ENCODE results near the gene CASP10. TPM values are rescaled to one million over a fixed set of nuclear protein-coding genes. Genes with fewer than 3 reads are reported as not detected.

The CASP10 gene
- total and polyA plus RNA-seq, 2 of the 13 experiments (the other 11 are each of a cell fraction or from before 2014, with no cell fraction given): 22.2 to 23.8 TPM

GRCh38 chr2:201233192-201233811, 50.4 kb downstream of the CASP10 start (continued):
- TF ChIP-seq, protein P1, sequence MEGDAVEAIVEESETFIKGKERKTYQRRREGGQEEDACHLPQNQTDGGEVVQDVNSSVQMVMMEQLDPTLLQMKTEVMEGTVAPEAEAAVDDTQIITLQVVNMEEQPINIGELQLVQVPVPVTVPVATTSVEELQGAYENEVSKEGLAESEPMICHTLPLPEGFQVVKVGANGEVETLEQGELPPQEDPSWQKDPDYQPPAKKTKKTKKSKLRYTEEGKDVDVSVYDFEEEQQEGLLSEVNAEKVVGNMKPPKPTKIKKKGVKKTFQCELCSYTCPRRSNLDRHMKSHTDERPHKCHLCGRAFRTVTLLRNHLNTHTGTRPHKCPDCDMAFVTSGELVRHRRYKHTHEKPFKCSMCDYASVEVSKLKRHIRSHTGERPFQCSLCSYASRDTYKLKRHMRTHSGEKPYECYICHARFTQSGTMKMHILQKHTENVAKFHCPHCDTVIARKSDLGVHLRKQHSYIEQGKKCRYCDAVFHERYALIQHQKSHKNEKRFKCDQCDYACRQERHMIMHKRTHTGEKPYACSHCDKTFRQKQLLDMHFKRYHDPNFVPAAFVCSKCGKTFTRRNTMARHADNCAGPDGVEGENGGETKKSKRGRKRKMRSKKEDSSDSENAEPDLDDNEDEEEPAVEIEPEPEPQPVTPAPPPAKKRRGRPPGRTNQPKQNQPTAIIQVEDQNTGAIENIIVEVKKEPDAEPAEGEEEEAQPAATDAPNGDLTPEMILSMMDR (CRISPR knock-in tag; IDR thresholded peaks at IDR 0.05): no peak; the same call in 1 of the 2 replicates
- TF ChIP-seq KDM6A (CRISPR knock-in tag; IDR thresholded peaks at IDR 0.05; ENCODE audit: low read depth): no peak
- peak; percentile 47; the same call in 1 of the 2 replicates for TF ChIP-seq RXRB (CRISPR knock-in tag; IDR thresholded peaks at IDR 0.05; ENCODE audit: borderline replicate concordance)
- TF ChIP-seq, protein P2, sequence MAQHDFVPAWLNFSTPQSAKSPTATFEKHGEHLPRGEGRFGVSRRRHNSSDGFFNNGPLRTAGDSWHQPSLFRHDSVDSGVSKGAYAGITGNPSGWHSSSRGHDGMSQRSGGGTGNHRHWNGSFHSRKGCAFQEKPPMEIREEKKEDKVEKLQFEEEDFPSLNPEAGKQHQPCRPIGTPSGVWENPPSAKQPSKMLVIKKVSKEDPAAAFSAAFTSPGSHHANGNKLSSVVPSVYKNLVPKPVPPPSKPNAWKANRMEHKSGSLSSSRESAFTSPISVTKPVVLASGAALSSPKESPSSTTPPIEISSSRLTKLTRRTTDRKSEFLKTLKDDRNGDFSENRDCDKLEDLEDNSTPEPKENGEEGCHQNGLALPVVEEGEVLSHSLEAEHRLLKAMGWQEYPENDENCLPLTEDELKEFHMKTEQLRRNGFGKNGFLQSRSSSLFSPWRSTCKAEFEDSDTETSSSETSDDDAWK (CRISPR knock-in tag; IDR thresholded peaks at IDR 0.05): no peak
- TF ChIP-seq, protein P3, sequence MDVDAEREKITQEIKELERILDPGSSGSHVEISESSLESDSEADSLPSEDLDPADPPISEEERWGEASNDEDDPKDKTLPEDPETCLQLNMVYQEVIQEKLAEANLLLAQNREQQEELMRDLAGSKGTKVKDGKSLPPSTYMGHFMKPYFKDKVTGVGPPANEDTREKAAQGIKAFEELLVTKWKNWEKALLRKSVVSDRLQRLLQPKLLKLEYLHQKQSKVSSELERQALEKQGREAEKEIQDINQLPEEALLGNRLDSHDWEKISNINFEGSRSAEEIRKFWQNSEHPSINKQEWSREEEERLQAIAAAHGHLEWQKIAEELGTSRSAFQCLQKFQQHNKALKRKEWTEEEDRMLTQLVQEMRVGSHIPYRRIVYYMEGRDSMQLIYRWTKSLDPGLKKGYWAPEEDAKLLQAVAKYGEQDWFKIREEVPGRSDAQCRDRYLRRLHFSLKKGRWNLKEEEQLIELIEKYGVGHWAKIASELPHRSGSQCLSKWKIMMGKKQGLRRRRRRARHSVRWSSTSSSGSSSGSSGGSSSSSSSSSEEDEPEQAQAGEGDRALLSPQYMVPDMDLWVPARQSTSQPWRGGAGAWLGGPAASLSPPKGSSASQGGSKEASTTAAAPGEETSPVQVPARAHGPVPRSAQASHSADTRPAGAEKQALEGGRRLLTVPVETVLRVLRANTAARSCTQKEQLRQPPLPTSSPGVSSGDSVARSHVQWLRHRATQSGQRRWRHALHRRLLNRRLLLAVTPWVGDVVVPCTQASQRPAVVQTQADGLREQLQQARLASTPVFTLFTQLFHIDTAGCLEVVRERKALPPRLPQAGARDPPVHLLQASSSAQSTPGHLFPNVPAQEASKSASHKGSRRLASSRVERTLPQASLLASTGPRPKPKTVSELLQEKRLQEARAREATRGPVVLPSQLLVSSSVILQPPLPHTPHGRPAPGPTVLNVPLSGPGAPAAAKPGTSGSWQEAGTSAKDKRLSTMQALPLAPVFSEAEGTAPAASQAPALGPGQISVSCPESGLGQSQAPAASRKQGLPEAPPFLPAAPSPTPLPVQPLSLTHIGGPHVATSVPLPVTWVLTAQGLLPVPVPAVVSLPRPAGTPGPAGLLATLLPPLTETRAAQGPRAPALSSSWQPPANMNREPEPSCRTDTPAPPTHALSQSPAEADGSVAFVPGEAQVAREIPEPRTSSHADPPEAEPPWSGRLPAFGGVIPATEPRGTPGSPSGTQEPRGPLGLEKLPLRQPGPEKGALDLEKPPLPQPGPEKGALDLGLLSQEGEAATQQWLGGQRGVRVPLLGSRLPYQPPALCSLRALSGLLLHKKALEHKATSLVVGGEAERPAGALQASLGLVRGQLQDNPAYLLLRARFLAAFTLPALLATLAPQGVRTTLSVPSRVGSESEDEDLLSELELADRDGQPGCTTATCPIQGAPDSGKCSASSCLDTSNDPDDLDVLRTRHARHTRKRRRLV (CRISPR knock-in tag; IDR thresholded peaks at IDR 0.05): no peak; the same call in 1 of the 2 replicates
- no peak for TF ChIP-seq ZNF326 (CRISPR knock-in tag; IDR thresholded peaks at IDR 0.05; ENCODE audit: borderline replicate concordance)
- TF ChIP-seq, protein P4, sequence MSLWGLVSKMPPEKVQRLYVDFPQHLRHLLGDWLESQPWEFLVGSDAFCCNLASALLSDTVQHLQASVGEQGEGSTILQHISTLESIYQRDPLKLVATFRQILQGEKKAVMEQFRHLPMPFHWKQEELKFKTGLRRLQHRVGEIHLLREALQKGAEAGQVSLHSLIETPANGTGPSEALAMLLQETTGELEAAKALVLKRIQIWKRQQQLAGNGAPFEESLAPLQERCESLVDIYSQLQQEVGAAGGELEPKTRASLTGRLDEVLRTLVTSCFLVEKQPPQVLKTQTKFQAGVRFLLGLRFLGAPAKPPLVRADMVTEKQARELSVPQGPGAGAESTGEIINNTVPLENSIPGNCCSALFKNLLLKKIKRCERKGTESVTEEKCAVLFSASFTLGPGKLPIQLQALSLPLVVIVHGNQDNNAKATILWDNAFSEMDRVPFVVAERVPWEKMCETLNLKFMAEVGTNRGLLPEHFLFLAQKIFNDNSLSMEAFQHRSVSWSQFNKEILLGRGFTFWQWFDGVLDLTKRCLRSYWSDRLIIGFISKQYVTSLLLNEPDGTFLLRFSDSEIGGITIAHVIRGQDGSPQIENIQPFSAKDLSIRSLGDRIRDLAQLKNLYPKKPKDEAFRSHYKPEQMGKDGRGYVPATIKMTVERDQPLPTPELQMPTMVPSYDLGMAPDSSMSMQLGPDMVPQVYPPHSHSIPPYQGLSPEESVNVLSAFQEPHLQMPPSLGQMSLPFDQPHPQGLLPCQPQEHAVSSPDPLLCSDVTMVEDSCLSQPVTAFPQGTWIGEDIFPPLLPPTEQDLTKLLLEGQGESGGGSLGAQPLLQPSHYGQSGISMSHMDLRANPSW (CRISPR knock-in tag; IDR thresholded peaks at IDR 0.05; ENCODE audit: borderline replicate concordance): no peak
- no peak for TF ChIP-seq CSRNP2 (CRISPR knock-in tag; conservative IDR thresholded peaks at IDR 0.05; ENCODE audit: low read depth)
- no peak for TF ChIP-seq ZNF567 (CRISPR knock-in tag; IDR thresholded peaks at IDR 0.05; ENCODE audit: borderline replicate concordance)
- TF ChIP-seq SIX4 (CRISPR knock-in tag; IDR thresholded peaks at IDR 0.05): no peak; the same call in 1 of the 2 replicates
- peak; percentile 19; the same call in 1 of the 2 replicates for TF ChIP-seq RFXAP (CRISPR knock-in tag; IDR thresholded peaks at IDR 0.05; ENCODE audit: borderline replicate concordance)
- no peak for TF ChIP-seq ATAD3A (CRISPR knock-in tag; IDR thresholded peaks at IDR 0.05)

Data from HepG2 (cell line).